Right lobe of liver (tissue), 4 donors: ENCODE measurements around the gene GNG14.

Source experiments
- CTCF ChIP-seq, 4 donors: fragments of 200-600 bp in 3 of 4; fragments of 450-650 bp in 1 of 4; IDR thresholded peaks; one replicate each; pipeline versions ENCODE4 v1.5.1 to v1.8.0; 2016 to 2022; ENCODE audit warnings: antibody characterized with exemption in 4 of 4, mild to moderate bottlenecking in 2 of 4
- POLR2A ChIP-seq: fragments of 450-650 bp; IDR thresholded peaks from one replicate; pipeline ENCODE4 v1.6.1; 2017; ENCODE audit warnings: antibody characterized with exemption, mild to moderate bottlenecking
- donor health status: DM: no; HTN: no; CAD: no.
- donor health status: DM: no; HTN: no; CAD: no.
- donor health status: DM: no; HTN: yes; CAD: no.

- TF ChIP-seq CTCF (IDR thresholded peaks at IDR 0.05) (no peak), POLR2A (no peak)
Observed at GRCh38 chr19:12672744-12673143, 15.1 kb upstream of the GNG14 start.
